CD4-positive, alpha-beta T cell (primary cell): ENCODE measurements around the gene NRTN. TPM values are rescaled to one million over a fixed set of nuclear protein-coding genes. Genes with fewer than 3 reads are reported as not detected.
"Not testable (repeated sequence)": the region's sequence is repeated elsewhere in the genome, so short reads cannot be mapped to it uniquely, and the experiment has no call there.

ENCODE experiments used
- ATAC-seq: fragments of 200-7000 bp; cut with Tn5 transposase; one replicate; pipeline ENCODE4 v1.10.0; 2022; ENCODE audit warnings: mild to moderate bottlenecking; ENCODE audit not compliant: poor library complexity
- CTCF ChIA-PET: fragments of 350-600 bp; sonication (Branson Sonifier 250); formaldehyde crosslinking; loops from one replicate; lab custom pipeline; 2021; ENCODE audit warnings: antibody characterized with exemption, inconsistent platforms; lab: Charles Lee
- POLR2A ChIA-PET: fragments of 350-600 bp; sonication (Branson Sonifier 250); formaldehyde crosslinking; loops from one replicate; lab custom pipeline; 2021; ENCODE audit warnings: antibody characterized with exemption, inconsistent platforms; lab: Charles Lee
- DNase-seq, 14 experiments: peaks; one replicate each; pipeline ENCODE4 v3.0.0-alpha.2; 2013 to 2020; ENCODE audit warnings: mixed read lengths in 2 of 14
- H3K27ac ChIP-seq, 2 donors: one replicate each; pipeline versions ENCODE4 v1.5.1 to v1.7.0; 2013; ENCODE audit warnings: low read length in 2 of 2, low read depth in 1 of 2, mild to moderate bottlenecking in 1 of 2
- H3K27me3 ChIP-seq, 2 experiments: 1 replicate in 1 of 2; 2 replicates in 1 of 2; pipeline versions ENCODE4 v1.6.1 to v1.7.0; 2013; ENCODE audit warnings: low read length in 2 of 2, control low read depth in 1 of 2, mild to moderate bottlenecking in 1 of 2, moderate library complexity in 1 of 2; ENCODE audit not compliant: insufficient read depth in 2 of 2, control insufficient read depth in 1 of 2
- H3K36me3 ChIP-seq: one replicate; pipeline ENCODE4 v1.6.1; 2013; ENCODE audit warnings: low read length, control low read depth; ENCODE audit not compliant: insufficient read depth
- H3K4me1 ChIP-seq: one replicate; pipeline ENCODE4 v1.6.1; 2013; ENCODE audit warnings: low read length, control low read depth; ENCODE audit not compliant: insufficient read depth
- H3K4me3 ChIP-seq: one replicate; pipeline ENCODE4 v1.5.1; 2013; ENCODE audit warnings: mild to moderate bottlenecking, low read length, moderate library complexity
- H3K9me3 ChIP-seq, 2 experiments: 1 replicate in 1 of 2; 2 replicates in 1 of 2; pipeline versions ENCODE4 v1.6.1 to v1.7.0; 2013; ENCODE audit warnings: low read length in 2 of 2, mild to moderate bottlenecking in 2 of 2, control low read depth in 1 of 2, moderate library complexity in 1 of 2; ENCODE audit not compliant: control insufficient read depth in 1 of 2, insufficient read depth in 1 of 2
- H3K27ac Mint-ChIP-seq: one replicate; pipeline ENCODE4 v1.8.0; 2020; ENCODE audit warnings: mixed read lengths
- H3K27me3 Mint-ChIP-seq: one replicate; pipeline ENCODE4 v1.8.0; 2021; ENCODE audit warnings: mixed read lengths
- H3K36me3 Mint-ChIP-seq: one replicate; pipeline ENCODE4 v1.8.0; 2021; ENCODE audit warnings: low read depth, mixed read lengths
- H3K4me1 Mint-ChIP-seq: one replicate; pipeline ENCODE4 v1.8.0; 2021; ENCODE audit warnings: low read depth, mixed read lengths
- H3K4me3 Mint-ChIP-seq: one replicate; pipeline ENCODE4 v1.8.0; 2020; ENCODE audit warnings: mild to moderate bottlenecking, mixed read lengths
- H3K9me3 Mint-ChIP-seq: one replicate; pipeline ENCODE4 v1.8.0; 2020; ENCODE audit warnings: mixed read lengths
- intact Hi-C, 2 experiments: fragments of 100-400 bp; cut with DNase I in 1 of 2; cut with micrococcal nuclease in 1 of 2; formaldehyde crosslinking; loops; one replicate each; pipeline versions ENCODE4 v1.15.1 to v1.9.0; 2023 to 2025; cut with DNase I, micrococcal nuclease
- total RNA-seq, 174 experiments: library from RNA in 2 of 174; stranded (reverse) in 2 of 174; gene quantifications; one replicate each; pipeline ENCODE4 v1.2.3 and lab custom pipeline; 2021 to 2026
- TF ChIP-seq, protein P1 (sequence below): fragments of 200-600 bp; IDR thresholded peaks from one replicate; pipeline ENCODE4 v1.8.0; 2022; ENCODE audit warnings: antibody characterized with exemption, mild to moderate bottlenecking

NRTN gene
- total RNA-seq, 2 experiments from 2014 or later, result 1.5 to 1.6 TPM

DNA sequence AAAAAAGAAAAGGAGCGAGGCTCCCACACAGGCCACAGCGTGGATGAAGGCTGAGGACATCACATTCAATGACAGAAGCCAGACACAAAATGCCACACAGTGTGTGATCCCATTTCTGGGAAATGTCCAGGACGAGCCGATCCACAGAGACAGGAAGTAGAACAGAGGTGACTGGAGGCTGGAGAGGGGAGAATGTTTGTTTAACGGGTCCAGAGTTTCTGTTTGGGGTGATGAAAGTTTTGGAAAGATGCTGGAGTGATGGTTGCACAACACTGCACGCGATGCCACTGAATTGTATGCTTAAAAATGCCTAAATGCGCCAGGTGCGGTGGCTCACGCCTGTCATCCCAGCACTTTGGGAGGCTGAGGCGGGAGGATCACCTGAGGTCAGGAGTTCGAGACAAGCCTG, 66.1 kb downstream of the NRTN start:
- no peaks in the 10 kb centered on the region for H3K9me3 ChIP-seq
- intact Hi-C loops, result no loop called here
- H3K4me1 ChIP-seq, result no peaks in the 10 kb centered on the region
- Mint-ChIP-seq H3K27ac (no peak overlapping the region), H3K4me3 (no peak overlapping the region), H3K27me3 (peaks cover 5% of the 10 kb centered on the region), H3K9me3 (no peaks in the 10 kb centered on the region), H3K4me1 (no peaks in the 10 kb centered on the region), H3K36me3 (no peaks in the 10 kb centered on the region)
- DNase-seq, result no peak
- CTCF ChIA-PET, result no interaction called here
- no peaks in the 10 kb centered on the region for H3K27me3 ChIP-seq
- POLR2A ChIA-PET, result no interaction called here
- no peak overlapping the region for H3K27ac ChIP-seq
- no peak for ATAC-seq
- H3K36me3 ChIP-seq, result no peaks in the 10 kb centered on the region
- TF ChIP-seq, protein P1, sequence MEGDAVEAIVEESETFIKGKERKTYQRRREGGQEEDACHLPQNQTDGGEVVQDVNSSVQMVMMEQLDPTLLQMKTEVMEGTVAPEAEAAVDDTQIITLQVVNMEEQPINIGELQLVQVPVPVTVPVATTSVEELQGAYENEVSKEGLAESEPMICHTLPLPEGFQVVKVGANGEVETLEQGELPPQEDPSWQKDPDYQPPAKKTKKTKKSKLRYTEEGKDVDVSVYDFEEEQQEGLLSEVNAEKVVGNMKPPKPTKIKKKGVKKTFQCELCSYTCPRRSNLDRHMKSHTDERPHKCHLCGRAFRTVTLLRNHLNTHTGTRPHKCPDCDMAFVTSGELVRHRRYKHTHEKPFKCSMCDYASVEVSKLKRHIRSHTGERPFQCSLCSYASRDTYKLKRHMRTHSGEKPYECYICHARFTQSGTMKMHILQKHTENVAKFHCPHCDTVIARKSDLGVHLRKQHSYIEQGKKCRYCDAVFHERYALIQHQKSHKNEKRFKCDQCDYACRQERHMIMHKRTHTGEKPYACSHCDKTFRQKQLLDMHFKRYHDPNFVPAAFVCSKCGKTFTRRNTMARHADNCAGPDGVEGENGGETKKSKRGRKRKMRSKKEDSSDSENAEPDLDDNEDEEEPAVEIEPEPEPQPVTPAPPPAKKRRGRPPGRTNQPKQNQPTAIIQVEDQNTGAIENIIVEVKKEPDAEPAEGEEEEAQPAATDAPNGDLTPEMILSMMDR, result no peak
- no peak overlapping the region for H3K4me3 ChIP-seq

DNA sequence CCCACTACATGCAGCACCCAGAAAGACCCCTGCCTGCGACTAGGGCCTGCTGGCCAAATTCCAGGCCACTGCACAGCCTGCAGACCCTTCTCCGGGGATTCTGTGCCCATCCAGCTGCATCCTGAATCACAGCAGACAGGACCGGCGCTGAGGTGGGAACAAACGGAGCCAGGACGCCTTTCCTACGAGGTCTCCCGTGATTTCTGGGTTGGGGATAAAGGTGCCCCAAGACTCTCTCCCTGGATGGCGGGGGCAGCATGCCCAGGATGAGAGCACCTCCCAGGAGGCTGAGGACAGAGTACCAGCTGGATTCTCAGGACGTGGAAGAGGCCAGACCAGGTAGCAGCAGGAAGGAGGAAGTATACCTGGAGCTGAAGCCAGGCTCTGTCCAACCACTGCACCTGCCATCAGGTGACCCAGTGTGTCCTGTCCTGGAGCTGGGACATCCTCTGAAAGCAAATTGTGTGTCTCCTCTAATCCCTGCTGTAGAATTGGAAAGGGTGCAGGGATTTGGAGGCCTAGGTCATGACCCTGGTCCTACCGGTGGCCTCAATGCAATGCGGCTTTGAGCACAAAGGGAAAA, 68.8 kb downstream of the NRTN start:
- no peak overlapping the region for H3K27ac Mint-ChIP-seq
- TF ChIP-seq, protein P1, result no peak
- intact Hi-C loops, result no loop called here
- no peaks in the 10 kb centered on the region for H3K27me3 Mint-ChIP-seq
- ChIA-PET POLR2A (no interaction called here), CTCF (no interaction called here)
- H3K36me3 ChIP-seq, result no peaks in the 10 kb centered on the region
- H3K4me3 Mint-ChIP-seq, result no peak overlapping the region
- no peak for ATAC-seq
- H3K27me3 ChIP-seq, result peaks cover 3 to 12% of the 10 kb centered on the region in 2 experiments
- H3K9me3 ChIP-seq, result no peaks in the 10 kb centered on the region
- DNase-seq, result no peak
- no peak overlapping the region for H3K27ac ChIP-seq
- H3K36me3 Mint-ChIP-seq, result no peaks in the 10 kb centered on the region
- no peaks in the 10 kb centered on the region for H3K4me1 ChIP-seq
- no peaks in the 10 kb centered on the region for H3K9me3 Mint-ChIP-seq
- H3K4me1 Mint-ChIP-seq, result no peaks in the 10 kb centered on the region
- H3K4me3 ChIP-seq, result no peak overlapping the region

DNA sequence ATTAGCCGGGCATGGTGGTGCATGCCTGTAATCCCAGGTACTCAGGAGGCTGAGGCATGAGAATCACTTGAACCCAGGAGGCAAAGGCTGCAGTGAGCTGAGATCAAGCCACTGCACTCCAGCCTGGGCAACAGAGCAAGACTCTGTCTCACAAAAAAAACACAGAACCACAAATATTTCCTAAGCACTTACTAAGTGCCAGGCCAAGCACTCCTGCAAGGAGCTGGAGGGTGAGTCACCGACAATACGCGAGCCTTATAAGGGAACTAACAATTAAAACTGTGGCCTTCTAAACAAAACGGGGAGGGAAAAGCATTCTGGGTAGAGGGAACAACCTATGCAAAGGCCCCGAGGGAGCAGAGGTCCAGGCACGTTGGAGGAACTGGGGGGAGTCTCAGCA, 69.6 kb downstream of the NRTN start:
- H3K4me1 ChIP-seq, H3K27ac Mint-ChIP-seq, H3K9me3 Mint-ChIP-seq, H3K4me1 Mint-ChIP-seq, H3K36me3 ChIP-seq, H3K4me3 ChIP-seq, intact Hi-C loops, H3K27ac ChIP-seq, DNase-seq, H3K9me3 ChIP-seq, ATAC-seq, H3K36me3 Mint-ChIP-seq, POLR2A ChIA-PET, H3K4me3 Mint-ChIP-seq, H3K27me3 Mint-ChIP-seq, CTCF ChIA-PET: not testable (repeated sequence)
- H3K27me3 ChIP-seq, result peaks cover 11 to 18% of the 10 kb centered on the region in 2 experiments

DNA sequence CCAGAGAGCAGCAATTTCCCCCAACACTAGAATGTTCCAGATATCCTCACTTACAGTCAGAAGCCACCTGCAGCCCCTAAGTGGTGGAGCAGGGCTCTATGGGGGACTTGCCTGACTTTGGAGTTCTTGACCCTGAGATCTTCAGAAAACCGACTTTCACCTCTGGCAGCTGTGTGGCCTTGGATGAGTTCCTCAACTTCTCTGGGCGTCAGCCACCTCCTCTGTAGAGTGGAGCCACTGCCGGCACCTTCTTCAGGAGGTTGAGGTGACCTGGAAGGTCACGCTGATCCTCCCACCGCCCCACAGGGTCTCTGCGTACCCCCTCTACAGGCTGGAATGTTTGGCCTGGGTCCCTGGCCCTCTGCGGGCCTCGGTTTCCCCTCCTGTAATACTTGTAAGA, 72.6 kb downstream of the NRTN start:
- Mint-ChIP-seq H3K27me3 (peaks cover 2% of the 10 kb centered on the region), H3K36me3 (no peaks in the 10 kb centered on the region), H3K4me3 (no peak overlapping the region), H3K27ac (no peak overlapping the region), H3K4me1 (no peaks in the 10 kb centered on the region), H3K9me3 (no peaks in the 10 kb centered on the region)
- H3K27ac ChIP-seq, result no peak overlapping the region
- H3K27me3 ChIP-seq, result peaks cover 20 to 24% of the 10 kb centered on the region in 2 experiments
- POLR2A ChIA-PET, result no interaction called here
- ATAC-seq (no peak), DNase-seq (no peak)
- no peak overlapping the region for H3K4me3 ChIP-seq
- CTCF ChIA-PET, result no interaction called here
- no peaks in the 10 kb centered on the region for H3K36me3 ChIP-seq
- TF ChIP-seq, protein P1, result no peak
- H3K4me1 ChIP-seq, result no peaks in the 10 kb centered on the region
- intact Hi-C loops, result no loop called here
- no peaks in the 10 kb centered on the region for H3K9me3 ChIP-seq
